A549 (cell line): ENCODE measurements around the gene GRK6. TPM values are rescaled to one million over a fixed set of nuclear protein-coding genes. Genes with fewer than 3 reads are reported as not detected.
A peak's percentile ranks its signal among the peaks of the same experiment; 100 is the strongest.

ENCODE experiments used
- ATAC-seq, 2 experiments: fragments of 200-7000 bp in 1 of 2; fragments of >200 bp in 1 of 2; cut with Nextera tagmentation in 1 of 2; cut with Tn5 transposase in 1 of 2; 3 replicates each; pipeline versions ENCODE4 v1.8.0 to v1.9.1; 2018 to 2020; ENCODE audit warnings: mild to moderate bottlenecking in 1 of 2, moderate library complexity in 1 of 2
- CTCF ChIA-PET: fragments of 300-600 bp; sonication (Branson Sonifier 250); formaldehyde crosslinking; extraction: SDS; loops from one replicate; lab custom pipeline; 2021; ENCODE audit warnings: antibody characterized with exemption, inconsistent platforms; lab: Yijun Ruan, JAX
- POLR2A ChIA-PET: fragments of 350-600 bp; formaldehyde crosslinking; extraction: SDS; loops from one replicate; lab custom pipeline; 2021; ENCODE audit warnings: antibody characterized with exemption, inconsistent platforms; lab: Yijun Ruan, JAX
- DNase-seq, 2 experiments: peaks; one replicate each; pipeline versions ENCODE4 v3.0.0 to v3.0.0-alpha.2; 2011 to 2016; ENCODE audit warnings: low read depth in 1 of 2, low spot score in 1 of 2
- FAIRE-seq: peaks from 2 replicates; lab custom pipeline; 2011; peaks lifted over from hg19 to GRCh38; lab: Jason Lieb, UNC
- H3K27ac ChIP-seq, 2 experiments: fragments of >200 bp; sonication (Bioruptor Twin); formaldehyde crosslinking; 3 replicates each; pipeline ENCODE4 v1.5.1; 2016 to 2017
- H3K4me1 ChIP-seq: fragments of >200 bp; sonication (Bioruptor Twin); formaldehyde crosslinking; 3 replicates; pipeline ENCODE4 v1.6.1; 2016
- H3K4me2 ChIP-seq: fragments of >200 bp; sonication (Bioruptor Twin); formaldehyde crosslinking; 3 replicates; pipeline ENCODE4 v1.6.1; 2016
- H3K4me3 ChIP-seq: fragments of >200 bp; sonication (Bioruptor Twin); formaldehyde crosslinking; 3 replicates; pipeline ENCODE4 v1.5.1; 2016
- H3K9me3 ChIP-seq: fragments of >200 bp; sonication (Bioruptor Twin); formaldehyde crosslinking; 3 replicates; pipeline ENCODE4 v1.6.1; 2016
- BHLHE40 ChIP-seq: IDR thresholded peaks from 2 replicates; pipeline ENCODE4 v1.6.1; 2012; ENCODE audit warnings: low read depth, low read length, inconsistent platforms
- CBX8 ChIP-seq: fragments of 200-600 bp; sonication (generic); IDR thresholded peaks from 2 replicates; pipeline ENCODE4 v1.6.1; 2016
- EHMT2 ChIP-seq: fragments of 200-600 bp; sonication (generic); IDR thresholded peaks from 2 replicates; pipeline ENCODE4 v1.6.1; 2016; ENCODE audit warnings: antibody characterized with exemption, low read depth, mild to moderate bottlenecking, moderate library complexity
- FOSL2 ChIP-seq, 2 experiments: fragments of 450-650 bp in 1 of 2; fragments of >200 bp in 1 of 2; sonication (Bioruptor Twin) in 1 of 2; formaldehyde crosslinking; IDR thresholded peaks; 2 replicates each; pipeline versions ENCODE4 v1.5.0 to v1.6.1; 2016 to 2020; ENCODE audit warnings: mild to moderate bottlenecking in 1 of 2, moderate library complexity in 1 of 2
- GATA3 ChIP-seq: IDR thresholded peaks from 2 replicates; pipeline ENCODE4 v1.6.1; 2012; ENCODE audit warnings: borderline replicate concordance
- HDAC2 ChIP-seq: fragments of 200-600 bp; sonication (generic); IDR thresholded peaks from 2 replicates; pipeline ENCODE4 v1.6.1; 2016
- HOXB5 ChIP-seq: fragments of 250-450 bp; sonication (Bioruptor Pico); IDR thresholded peaks from 2 replicates; pipeline ENCODE4 v1.5.0; 2020; ENCODE audit warnings: mild to moderate bottlenecking, moderate library complexity
- JUN ChIP-seq, 2 experiments: fragments of >200 bp; sonication (Bioruptor Twin); formaldehyde crosslinking; IDR thresholded peaks; 2 replicates in 1 of 2; 3 replicates in 1 of 2; pipeline ENCODE4 v1.6.1; 2016 to 2017
- KDM1A ChIP-seq: fragments of 200-600 bp; sonication (generic); IDR thresholded peaks from 2 replicates; pipeline ENCODE4 v1.6.1; 2016; ENCODE audit warnings: low read depth, mild to moderate bottlenecking
- MAFK ChIP-seq: fragments of 450-650 bp; IDR thresholded peaks from 2 replicates; pipeline ENCODE4 v1.6.1; 2014; ENCODE audit not compliant: partially characterized antibody
- MAZ ChIP-seq: fragments of 150-350 bp; IDR thresholded peaks from 2 replicates; pipeline ENCODE4 v1.6.1; 2014; ENCODE audit warnings: antibody characterized with exemption, low read depth, low read length, borderline replicate concordance
- MYC ChIP-seq: IDR thresholded peaks from 2 replicates; pipeline ENCODE4 v1.6.1; 2012; ENCODE audit warnings: mild to moderate bottlenecking, inconsistent platforms, low read length, improper control_type of control experiment, borderline replicate concordance
- PBX3 ChIP-seq: IDR thresholded peaks from 2 replicates; pipeline ENCODE4 v1.6.1; 2012
- PHF8 ChIP-seq: fragments of 200-600 bp; sonication (generic); IDR thresholded peaks from 2 replicates; pipeline ENCODE4 v1.6.1; 2016; ENCODE audit warnings: low read depth, mild to moderate bottlenecking, antibody characterized with exemption, moderate library complexity, borderline replicate concordance
- POLR2A ChIP-seq: IDR thresholded peaks from 2 replicates; pipeline ENCODE4 v1.6.1; 2012; ENCODE audit warnings: mild to moderate bottlenecking, low read length
- POLR2AphosphoS2 ChIP-seq: conservative IDR thresholded peaks from 2 replicates; pipeline ENCODE4 v1.6.1; 2012; ENCODE audit warnings: low read length, improper control_type of control experiment, inconsistent platforms
- RAD21 ChIP-seq, 2 experiments: fragments of >200 bp in 1 of 2; sonication (Bioruptor Twin) in 1 of 2; formaldehyde crosslinking in 1 of 2; IDR thresholded peaks in 1 of 2; conservative IDR thresholded peaks in 1 of 2; 2 replicates in 1 of 2; 3 replicates in 1 of 2; pipeline ENCODE4 v1.6.1; 2012 to 2018; ENCODE audit warnings: inconsistent platforms in 1 of 2
- RFX5 ChIP-seq: fragments of 450-650 bp; IDR thresholded peaks from 2 replicates; pipeline ENCODE4 v1.7.1; 2014; ENCODE audit warnings: antibody characterized with exemption, mild to moderate bottlenecking, moderate library complexity
- RNF2 ChIP-seq: fragments of 200-600 bp; sonication (generic); IDR thresholded peaks from 2 replicates; pipeline ENCODE4 v1.6.1; 2016; ENCODE audit warnings: low read depth, mild to moderate bottlenecking, antibody characterized with exemption, moderate library complexity, borderline replicate concordance
- SMC3 ChIP-seq: fragments of >200 bp; sonication (Bioruptor Twin); formaldehyde crosslinking; IDR thresholded peaks from 3 replicates; pipeline ENCODE4 v1.6.1; 2018; ENCODE audit warnings: inconsistent platforms
- SREBF2 ChIP-seq: fragments of 450-650 bp; IDR thresholded peaks from 2 replicates; pipeline ENCODE4 v1.6.1; 2014; ENCODE audit warnings: mild to moderate bottlenecking, moderate library complexity
- TFCP2L1 ChIP-seq: fragments of 250-450 bp; sonication (Bioruptor Pico); IDR thresholded peaks from 2 replicates; pipeline ENCODE4 v1.5.0; 2021; ENCODE audit warnings: mild to moderate bottlenecking
- TP53 ChIP-seq: fragments of 250-450 bp; sonication (Bioruptor Pico); IDR thresholded peaks from 2 replicates; pipeline ENCODE4 v1.5.0; 2021; ENCODE audit warnings: mild to moderate bottlenecking, moderate library complexity
- ZC3H11A ChIP-seq: fragments of 450-650 bp; IDR thresholded peaks from 2 replicates; pipeline ENCODE4 v1.6.1; 2014; ENCODE audit warnings: antibody characterized with exemption, mild to moderate bottlenecking
- ZFP36 ChIP-seq: fragments of 450-650 bp; IDR thresholded peaks from 2 replicates; pipeline ENCODE4 v1.6.1; 2014; ENCODE audit warnings: borderline replicate concordance; ENCODE audit not compliant: partially characterized antibody
- WGBS: methylation state at CpG from one replicate; pipeline ENCODE4 v1.1.6; 2017; ENCODE audit errors: missing lambda C conversion rate; 5-methylcytosine and 5-hydroxymethylcytosine counted together
- polyA plus RNA-seq, 4 experiments: library from polyadenylated mRNA; depleted of rRNA in 3 of 4; stranded (reverse); fragments of >200 nt; fragmentation: RNase III in 1 of 4; extraction: RNeasy Plus Mini Kit Qiagen cat#74134 plus additional on column Dnase treatment in 1 of 4; gene quantifications; 2 replicates in 3 of 4; 3 replicates in 1 of 4; pipeline ENCODE4 v1.2.3, GENCODE V29; 2011 to 2017
- TF ChIP-seq, protein P1 (sequence below): fragments of >200 bp; sonication (Bioruptor Twin); formaldehyde crosslinking; IDR thresholded peaks from 3 replicates; pipeline ENCODE4 v1.5.1; 2016
- TF ChIP-seq, protein P2 (sequence below): fragments of >200 bp; sonication (Bioruptor Twin); formaldehyde crosslinking; IDR thresholded peaks from 2 replicates; pipeline ENCODE4 v1.6.1; 2016

The GRK6 gene
- polyA plus RNA-seq, 2 of the 4 experiments (the other 2 are of a cell fraction), result 20.1 to 28.8 TPM

GRCh38 chr5:177452688-177453638 is 26.5 kb downstream of the GRK6 start:
- CTCF ChIA-PET, result interaction anchor here (1.3 to 25.5 kb wide), 12 partner anchors 11 to 339 kb away, joined by 3 to 871 read pairs (median 35); partner anchors contain the start of genes DBN1, F12, GRK6 and PDLIM7
- TF ChIP-seq ZFP36 (peak; percentile 77), KDM1A (peak; percentile 52; the same call in 1 of the 2 replicates), CBX8 (no peak)
- ATAC-seq (no peak), FAIRE-seq (no peak), DNase-seq (no peak)
- Histone ChIP-seq H3K27ac (no peak overlapping the region), H3K4me1 (peaks cover 23% of the 10 kb centered on the region), H3K4me2 (no peak overlapping the region), H3K4me3 (no peak overlapping the region), H3K9me3 (no peaks in the 10 kb centered on the region)
- WGBS, result 88% methylated on average over 16 of the region's 17 CpGs
- POLR2A ChIA-PET, result interaction anchor here (4.0 kb wide), 1 partner anchor 50 kb away, joined by 35 read pairs; no protein-coding TSS in a partner anchor

- CTCF ChIA-PET, result interaction anchor here (0.9 to 25.5 kb wide), 15 partner anchors 12 to 341 kb away, joined by 3 to 871 read pairs (median 23); partner anchors contain the start of genes DBN1, F12, GRK6 and LMAN2
- no peak for DNase-seq
- WGBS, result 52% methylated on average over 31 of the region's 31 CpGs
- peak in 1 of 2 experiments; percentile 0; a peak in 3 of 6 replicates for ATAC-seq
- Histone ChIP-seq H3K27ac (peak overlapping the region in 1 of 2 experiments; percentile 86; a peak in 3 of 6 replicates), H3K4me1 (peaks cover 14% of the 10 kb centered on the region), H3K4me3 (peak overlapping the region; percentile 61; the same call in 1 of the 3 replicates), H3K4me2 (peak overlapping the region; percentile 96), H3K9me3 (no peaks in the 10 kb centered on the region)
- TF ChIP-seq TFCP2L1 (CRISPR knock-in tag) (peak; percentile 27; the same call in 1 of the 2 replicates), POLR2AphosphoS2 (no peak)
- no peak for FAIRE-seq
- POLR2A ChIA-PET, result interaction anchor here (1.5 to 4.0 kb wide), 3 partner anchors 42 to 51 kb away, joined by 3 to 35 read pairs (median 7); partner anchors contain the start of gene PDLIM7
These were observed 27.4 kb downstream of the GRK6 start for GRCh38 chr5:177453852-177454396.

DNA sequence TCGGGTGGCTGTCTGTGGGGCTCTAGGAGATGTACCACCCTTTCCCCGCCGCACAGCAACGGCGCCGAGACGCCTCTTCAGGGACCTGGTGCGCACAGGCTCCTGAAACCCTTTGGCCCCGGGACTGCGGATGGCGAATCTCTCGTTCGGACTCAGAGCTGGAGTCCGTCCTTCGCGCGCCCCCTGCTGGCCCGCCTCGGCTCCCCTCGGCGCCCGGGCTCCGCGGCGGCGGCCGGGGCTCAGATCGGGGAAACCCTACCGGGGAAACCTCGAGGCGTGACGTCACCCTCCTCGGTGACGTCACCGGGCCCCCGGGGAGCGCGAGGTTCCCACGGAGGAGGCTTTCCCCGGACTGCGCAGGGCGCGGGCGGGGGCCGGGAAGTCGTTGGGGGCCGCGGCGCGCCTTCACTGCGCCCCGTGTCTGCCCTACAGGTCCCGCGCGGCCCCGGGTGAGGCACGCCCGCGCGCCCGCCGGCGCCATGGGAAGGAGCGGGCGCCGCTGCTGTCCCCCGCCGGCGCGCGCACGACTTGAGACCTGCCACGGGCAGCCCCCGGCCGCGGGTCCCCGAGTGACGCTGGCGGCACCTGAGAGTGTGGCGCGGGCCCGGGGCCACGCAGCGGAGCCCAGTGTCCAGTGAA is 28.0 kb downstream of the GRK6 start:
- ATAC-seq, result peak; percentile 37 to 63
- H3K4me2 ChIP-seq, result peak overlapping the region; percentile 96
- under 1% methylated on average over 18 of the region's 84 CpGs for WGBS
- H3K9me3 ChIP-seq, result no peaks in the 10 kb centered on the region
- H3K4me1 ChIP-seq, result peaks cover 10% of the 10 kb centered on the region
- H3K4me3 ChIP-seq, result peak overlapping the region; percentile 61
- peak; percentile 89 to 99 for DNase-seq
- TF ChIP-seq TP53 (CRISPR knock-in tag) (0 out of 2 replicates have a peak, but pooled peaks have one; percentile 43), JUN (IDR thresholded peaks at IDR 0.05) (peak in 1 of 2 experiments; percentile 77; a peak in 3 of 5 replicates), GATA3 (peak; percentile 29; the same call in 1 of the 2 replicates), RFX5 (peak; percentile 65; the same call in 1 of the 2 replicates), PHF8 (no peak), EHMT2 (no peak), ZC3H11A (no peak), KDM1A (no peak), RNF2 (no peak), POLR2AphosphoS2 (peak; percentile 68; the same call in 1 of the 2 replicates), SMC3 (peak; percentile 89), MAFK (no peak), FOSL2 (IDR thresholded peaks at IDR 0.05) (no peak), FOSL2 (CRISPR knock-in tag; IDR thresholded peaks at IDR 0.05) (peak; percentile 98), POLR2A (no peak), RAD21 (conservative IDR thresholded peaks at IDR 0.05 in 1 of 2, IDR thresholded peaks at IDR 0.05 in 1 of 2) (peak; percentile 72 to 92), MYC (no peak; the same call in 1 of the 2 replicates), HOXB5 (CRISPR knock-in tag) (no peak), SREBF2 (no peak), MAZ (peak; percentile 80; the same call in 1 of the 2 replicates), HDAC2 (no peak), PBX3 (peak; percentile 76), BHLHE40 (no peak)
- TF ChIP-seq, protein P1, sequence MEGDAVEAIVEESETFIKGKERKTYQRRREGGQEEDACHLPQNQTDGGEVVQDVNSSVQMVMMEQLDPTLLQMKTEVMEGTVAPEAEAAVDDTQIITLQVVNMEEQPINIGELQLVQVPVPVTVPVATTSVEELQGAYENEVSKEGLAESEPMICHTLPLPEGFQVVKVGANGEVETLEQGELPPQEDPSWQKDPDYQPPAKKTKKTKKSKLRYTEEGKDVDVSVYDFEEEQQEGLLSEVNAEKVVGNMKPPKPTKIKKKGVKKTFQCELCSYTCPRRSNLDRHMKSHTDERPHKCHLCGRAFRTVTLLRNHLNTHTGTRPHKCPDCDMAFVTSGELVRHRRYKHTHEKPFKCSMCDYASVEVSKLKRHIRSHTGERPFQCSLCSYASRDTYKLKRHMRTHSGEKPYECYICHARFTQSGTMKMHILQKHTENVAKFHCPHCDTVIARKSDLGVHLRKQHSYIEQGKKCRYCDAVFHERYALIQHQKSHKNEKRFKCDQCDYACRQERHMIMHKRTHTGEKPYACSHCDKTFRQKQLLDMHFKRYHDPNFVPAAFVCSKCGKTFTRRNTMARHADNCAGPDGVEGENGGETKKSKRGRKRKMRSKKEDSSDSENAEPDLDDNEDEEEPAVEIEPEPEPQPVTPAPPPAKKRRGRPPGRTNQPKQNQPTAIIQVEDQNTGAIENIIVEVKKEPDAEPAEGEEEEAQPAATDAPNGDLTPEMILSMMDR, result peak; percentile 94
- TF ChIP-seq, protein P2, sequence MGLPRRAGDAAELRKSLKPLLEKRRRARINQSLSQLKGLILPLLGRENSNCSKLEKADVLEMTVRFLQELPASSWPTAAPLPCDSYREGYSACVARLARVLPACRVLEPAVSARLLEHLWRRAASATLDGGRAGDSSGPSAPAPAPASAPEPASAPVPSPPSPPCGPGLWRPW, result no peak
- TF ChIP-seq, all 56 proteins: peak for 11
- H3K27ac ChIP-seq, result peak overlapping the region; percentile 71 to 86
- ChIA-PET CTCF (interaction anchor here (0.6 to 25.5 kb wide), 19 partner anchors 13 to 341 kb away, joined by 3 to 871 read pairs (median 13); partner anchors contain the start of genes DBN1, F12, GRK6 and LMAN2), POLR2A (interaction anchor here (0.6 to 4.0 kb wide), 5 partner anchors 16 to 51 kb away, joined by 3 to 35 read pairs (median 4); partner anchors contain the start of genes GRK6 and PDLIM7)
- no peak for FAIRE-seq
